PFSK-1 (cell line): ENCODE data around the gene BANF2.

Source experiments
- POLR2AphosphoS5 ChIP-seq: IDR thresholded peaks from 2 replicates; pipeline ENCODE4 v1.6.1; 2012; ENCODE audit warnings: low read depth, mild to moderate bottlenecking, control low read depth, low read length, moderate library complexity
- SIN3A ChIP-seq: IDR thresholded peaks from 2 replicates; pipeline ENCODE4 v1.6.1; 2012; ENCODE audit warnings: mild to moderate bottlenecking, low read length, moderate library complexity, borderline replicate concordance; ENCODE audit not compliant: insufficient read depth
- TAF1 ChIP-seq: IDR thresholded peaks from 2 replicates; pipeline ENCODE4 v1.6.1; 2012; ENCODE audit warnings: low read length, control low read depth, borderline replicate concordance; ENCODE audit not compliant: insufficient read depth
- TF ChIP-seq, protein P1 (sequence below), 2 experiments: IDR thresholded peaks; 2 replicates each; pipeline versions ENCODE4 v1.6.1 to v1.8.0; 2011 to 2012; ENCODE audit warnings: low read depth in 2 of 2, low read length in 2 of 2, control low read depth in 1 of 2, inconsistent platforms in 1 of 2, mild to moderate bottlenecking in 1 of 2, moderate library complexity in 1 of 2; ENCODE audit not compliant: insufficient read depth in 1 of 2

- TF ChIP-seq POLR2AphosphoS5 (no peak), TAF1 (no peak), SIN3A (no peak)
- TF ChIP-seq, protein P1, sequence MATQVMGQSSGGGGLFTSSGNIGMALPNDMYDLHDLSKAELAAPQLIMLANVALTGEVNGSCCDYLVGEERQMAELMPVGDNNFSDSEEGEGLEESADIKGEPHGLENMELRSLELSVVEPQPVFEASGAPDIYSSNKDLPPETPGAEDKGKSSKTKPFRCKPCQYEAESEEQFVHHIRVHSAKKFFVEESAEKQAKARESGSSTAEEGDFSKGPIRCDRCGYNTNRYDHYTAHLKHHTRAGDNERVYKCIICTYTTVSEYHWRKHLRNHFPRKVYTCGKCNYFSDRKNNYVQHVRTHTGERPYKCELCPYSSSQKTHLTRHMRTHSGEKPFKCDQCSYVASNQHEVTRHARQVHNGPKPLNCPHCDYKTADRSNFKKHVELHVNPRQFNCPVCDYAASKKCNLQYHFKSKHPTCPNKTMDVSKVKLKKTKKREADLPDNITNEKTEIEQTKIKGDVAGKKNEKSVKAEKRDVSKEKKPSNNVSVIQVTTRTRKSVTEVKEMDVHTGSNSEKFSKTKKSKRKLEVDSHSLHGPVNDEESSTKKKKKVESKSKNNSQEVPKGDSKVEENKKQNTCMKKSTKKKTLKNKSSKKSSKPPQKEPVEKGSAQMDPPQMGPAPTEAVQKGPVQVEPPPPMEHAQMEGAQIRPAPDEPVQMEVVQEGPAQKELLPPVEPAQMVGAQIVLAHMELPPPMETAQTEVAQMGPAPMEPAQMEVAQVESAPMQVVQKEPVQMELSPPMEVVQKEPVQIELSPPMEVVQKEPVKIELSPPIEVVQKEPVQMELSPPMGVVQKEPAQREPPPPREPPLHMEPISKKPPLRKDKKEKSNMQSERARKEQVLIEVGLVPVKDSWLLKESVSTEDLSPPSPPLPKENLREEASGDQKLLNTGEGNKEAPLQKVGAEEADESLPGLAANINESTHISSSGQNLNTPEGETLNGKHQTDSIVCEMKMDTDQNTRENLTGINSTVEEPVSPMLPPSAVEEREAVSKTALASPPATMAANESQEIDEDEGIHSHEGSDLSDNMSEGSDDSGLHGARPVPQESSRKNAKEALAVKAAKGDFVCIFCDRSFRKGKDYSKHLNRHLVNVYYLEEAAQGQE (IDR thresholded peaks at IDR 0.05; ENCODE audit: insufficient read depth in 1 of 2, low read depth in 2 of 2, low read length in 2 of 2) = no peak
Observed at GRCh38 chr20:17653835-17654648, 45.7 kb upstream of the BANF2 start.
